ENCODE measurements around the gene OTOP3. TPM values are rescaled to one million over a fixed set of nuclear protein-coding genes. Genes with fewer than 3 reads are reported as not detected.
A peak's percentile ranks its signal among the peaks of the same experiment; 100 is the strongest.

Gene OTOP3
- total RNA-seq, 1 experiment from 2014 or later, result not detected

- POLR2A ChIA-PET (ENCODE audit: unreplicated experiment), result no interaction called here
- Histone ChIP-seq H3K9me3 (ENCODE audit: insufficient read depth, low read depth) (no peaks in the 10 kb centered on the region), H3K79me2 (ENCODE audit: low read depth) (no peaks in the 10 kb centered on the region), H3K36me3 (ENCODE audit: low read depth) (no peaks in the 10 kb centered on the region), H4K20me1 (ENCODE audit: insufficient read depth) (no peaks in the 10 kb centered on the region), H3K4me3 (no peak overlapping the region), H3F3A (ENCODE audit: insufficient read depth, low read depth) (no peaks in the 10 kb centered on the region), H2AFZ (no peak overlapping the region), H3K27me3 (ENCODE audit: insufficient read depth, low read depth) (peaks cover 13% of the 10 kb centered on the region), H3K27ac (no peak overlapping the region), H3K4me1 (replicated peaks; ENCODE audit: insufficient read depth) (no peaks in the 10 kb centered on the region), H3K4me2 (no peak overlapping the region), H3K9me2 (ENCODE audit: insufficient read depth) (no peaks in the 10 kb centered on the region)
- no peak for DNase-seq
- TF ChIP-seq EZH2 (IDR thresholded peaks at IDR 0.05; ENCODE audit: low read depth) (no peak), CTCF (conservative IDR thresholded peaks at IDR 0.05) (no peak)
- no TSS peak for BruUV-seq (replicated peaks)
- intact Hi-C loops (cut with micrococcal nuclease; ENCODE audit: unreplicated experiment), result no loop called here
- CTCF ChIA-PET, result interaction anchor here (0.6 kb wide), 1 partner anchor 44 kb away, joined by 3 read pairs; no protein-coding TSS in a partner anchor
Measured at GRCh38 chr17:74918906-74919305, 16.8 kb upstream of the OTOP3 start.

- Histone ChIP-seq H2AFZ (no peak overlapping the region), H3K79me2 (ENCODE audit: low read depth) (no peaks in the 10 kb centered on the region), H3K9me2 (ENCODE audit: insufficient read depth) (no peaks in the 10 kb centered on the region), H3K4me1 (replicated peaks; ENCODE audit: insufficient read depth) (no peaks in the 10 kb centered on the region), H3K27ac (no peak overlapping the region), H3K36me3 (ENCODE audit: low read depth) (no peaks in the 10 kb centered on the region), H4K20me1 (ENCODE audit: insufficient read depth) (no peaks in the 10 kb centered on the region), H3K9me3 (ENCODE audit: insufficient read depth, low read depth) (no peaks in the 10 kb centered on the region), H3K27me3 (ENCODE audit: insufficient read depth, low read depth) (peaks cover 21% of the 10 kb centered on the region), H3K4me3 (no peak overlapping the region), H3F3A (ENCODE audit: insufficient read depth, low read depth) (no peaks in the 10 kb centered on the region), H3K4me2 (no peak overlapping the region)
- BruUV-seq (replicated peaks), result no TSS peak
- POLR2A ChIA-PET (ENCODE audit: unreplicated experiment), result interaction anchor here (0.7 kb wide), 1 partner anchor 46 kb away, joined by 4 read pairs; no protein-coding TSS in a partner anchor
- CTCF ChIA-PET, result interaction anchor here (0.6 kb wide), 1 partner anchor 45 kb away, joined by 3 read pairs; no protein-coding TSS in a partner anchor
- peak in 1 of 2 experiments; percentile 37 for DNase-seq
- intact Hi-C loops (cut with micrococcal nuclease; ENCODE audit: unreplicated experiment), result no loop called here
- TF ChIP-seq CTCF (conservative IDR thresholded peaks at IDR 0.05) (peak; percentile 44), EZH2 (IDR thresholded peaks at IDR 0.05; ENCODE audit: low read depth) (no peak)
Measured at GRCh38 chr17:74919440-74920305, 16.0 kb upstream of the OTOP3 start.

GRCh38 chr17:74920306-74920620 lies 15.4 kb upstream of the OTOP3 start:
- Histone ChIP-seq H3K79me2 (ENCODE audit: low read depth) (no peaks in the 10 kb centered on the region), H3K9me3 (ENCODE audit: insufficient read depth, low read depth) (no peaks in the 10 kb centered on the region), H4K20me1 (ENCODE audit: insufficient read depth) (no peaks in the 10 kb centered on the region), H3K9me2 (ENCODE audit: insufficient read depth) (no peaks in the 10 kb centered on the region), H3K4me2 (no peak overlapping the region), H3K4me3 (no peak overlapping the region), H3K36me3 (ENCODE audit: low read depth) (no peaks in the 10 kb centered on the region), H3K27ac (no peak overlapping the region), H2AFZ (no peak overlapping the region), H3F3A (ENCODE audit: insufficient read depth, low read depth) (no peaks in the 10 kb centered on the region), H3K27me3 (ENCODE audit: insufficient read depth, low read depth) (peaks cover 25% of the 10 kb centered on the region), H3K4me1 (replicated peaks; ENCODE audit: insufficient read depth) (no peaks in the 10 kb centered on the region)
- BruUV-seq (replicated peaks), result no TSS peak
- ChIA-PET POLR2A (ENCODE audit: unreplicated experiment) (no interaction called here), CTCF (no interaction called here)
- intact Hi-C loops (cut with micrococcal nuclease; ENCODE audit: unreplicated experiment), result no loop called here
- no peak for TF ChIP-seq EZH2 (IDR thresholded peaks at IDR 0.05; ENCODE audit: low read depth)
- TF ChIP-seq CTCF (conservative IDR thresholded peaks at IDR 0.05), result no peak
- no peak for DNase-seq
